WTC11 (cell line): ENCODE data around the gene SRCIN1.

Experiments used
- CREM ChIP-seq: sonication (generic); formaldehyde crosslinking; IDR thresholded peaks from 2 replicates; pipeline ENCODE4 v1.8.1; 2022; ENCODE audit warnings: mild to moderate bottlenecking, missing genetic modification reagents, moderate library complexity
- TF ChIP-seq, protein P1 (sequence below): fragments of 200-600 bp; IDR thresholded peaks from 2 replicates; pipeline ENCODE4 v1.8.0; 2022; ENCODE audit warnings: antibody characterized with exemption
- TF ChIP-seq, protein P2 (sequence below): sonication (generic); formaldehyde crosslinking; IDR thresholded peaks from 2 replicates; pipeline ENCODE4 v1.8.1; 2023; ENCODE audit warnings: mild to moderate bottlenecking, missing genetic modification reagents, moderate library complexity
- TF ChIP-seq, protein P3 (sequence below): sonication (generic); formaldehyde crosslinking; IDR thresholded peaks from 2 replicates; pipeline ENCODE4 v1.8.0; 2022; ENCODE audit warnings: missing genetic modification reagents

DNA sequence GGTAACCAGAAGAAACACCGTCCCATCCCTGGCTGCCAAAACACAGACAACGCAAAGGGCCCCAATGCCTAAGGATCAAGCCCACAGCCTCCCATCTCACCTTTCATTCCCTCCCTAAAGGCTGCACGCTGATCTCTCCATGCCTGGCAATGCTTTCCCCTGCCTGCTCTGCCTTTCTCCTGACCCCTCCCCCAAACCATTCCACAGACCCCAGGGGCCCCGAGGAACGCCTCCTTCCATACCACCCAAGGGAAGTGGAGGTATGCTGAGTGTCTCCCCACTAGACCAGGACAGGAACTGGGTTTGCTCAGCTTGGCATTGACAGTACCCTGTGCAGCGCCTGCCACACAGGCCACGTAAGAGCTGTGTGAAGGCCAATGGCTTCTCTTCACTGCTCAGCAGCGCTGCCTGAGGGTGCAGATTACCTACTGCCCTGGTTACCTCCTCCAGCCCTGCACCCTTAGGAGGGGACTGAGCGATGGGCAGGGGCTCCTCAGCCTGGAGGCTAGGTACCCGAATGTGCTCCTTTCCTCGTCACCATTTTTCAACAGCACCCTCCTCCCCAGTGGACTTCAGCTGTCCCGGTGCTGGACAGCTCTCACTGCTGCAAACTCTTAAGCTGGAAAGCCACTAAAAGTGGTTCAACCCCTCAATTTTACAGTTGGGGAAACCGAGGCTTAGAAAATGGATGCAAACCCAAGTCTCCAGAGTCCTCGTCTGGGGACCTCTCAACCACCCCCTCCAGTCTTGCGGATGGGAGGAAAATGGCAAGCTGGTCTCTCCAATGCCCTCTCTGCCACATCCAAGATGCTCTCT is 45.0 kb downstream of the SRCIN1 start:
- TF ChIP-seq, protein P1, sequence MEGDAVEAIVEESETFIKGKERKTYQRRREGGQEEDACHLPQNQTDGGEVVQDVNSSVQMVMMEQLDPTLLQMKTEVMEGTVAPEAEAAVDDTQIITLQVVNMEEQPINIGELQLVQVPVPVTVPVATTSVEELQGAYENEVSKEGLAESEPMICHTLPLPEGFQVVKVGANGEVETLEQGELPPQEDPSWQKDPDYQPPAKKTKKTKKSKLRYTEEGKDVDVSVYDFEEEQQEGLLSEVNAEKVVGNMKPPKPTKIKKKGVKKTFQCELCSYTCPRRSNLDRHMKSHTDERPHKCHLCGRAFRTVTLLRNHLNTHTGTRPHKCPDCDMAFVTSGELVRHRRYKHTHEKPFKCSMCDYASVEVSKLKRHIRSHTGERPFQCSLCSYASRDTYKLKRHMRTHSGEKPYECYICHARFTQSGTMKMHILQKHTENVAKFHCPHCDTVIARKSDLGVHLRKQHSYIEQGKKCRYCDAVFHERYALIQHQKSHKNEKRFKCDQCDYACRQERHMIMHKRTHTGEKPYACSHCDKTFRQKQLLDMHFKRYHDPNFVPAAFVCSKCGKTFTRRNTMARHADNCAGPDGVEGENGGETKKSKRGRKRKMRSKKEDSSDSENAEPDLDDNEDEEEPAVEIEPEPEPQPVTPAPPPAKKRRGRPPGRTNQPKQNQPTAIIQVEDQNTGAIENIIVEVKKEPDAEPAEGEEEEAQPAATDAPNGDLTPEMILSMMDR, result no peak
- TF ChIP-seq, protein P2, sequence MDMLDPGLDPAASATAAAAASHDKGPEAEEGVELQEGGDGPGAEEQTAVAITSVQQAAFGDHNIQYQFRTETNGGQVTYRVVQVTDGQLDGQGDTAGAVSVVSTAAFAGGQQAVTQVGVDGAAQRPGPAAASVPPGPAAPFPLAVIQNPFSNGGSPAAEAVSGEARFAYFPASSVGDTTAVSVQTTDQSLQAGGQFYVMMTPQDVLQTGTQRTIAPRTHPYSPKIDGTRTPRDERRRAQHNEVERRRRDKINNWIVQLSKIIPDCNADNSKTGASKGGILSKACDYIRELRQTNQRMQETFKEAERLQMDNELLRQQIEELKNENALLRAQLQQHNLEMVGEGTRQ (CRISPR knock-in tag), result no peak
- TF ChIP-seq, protein P3, sequence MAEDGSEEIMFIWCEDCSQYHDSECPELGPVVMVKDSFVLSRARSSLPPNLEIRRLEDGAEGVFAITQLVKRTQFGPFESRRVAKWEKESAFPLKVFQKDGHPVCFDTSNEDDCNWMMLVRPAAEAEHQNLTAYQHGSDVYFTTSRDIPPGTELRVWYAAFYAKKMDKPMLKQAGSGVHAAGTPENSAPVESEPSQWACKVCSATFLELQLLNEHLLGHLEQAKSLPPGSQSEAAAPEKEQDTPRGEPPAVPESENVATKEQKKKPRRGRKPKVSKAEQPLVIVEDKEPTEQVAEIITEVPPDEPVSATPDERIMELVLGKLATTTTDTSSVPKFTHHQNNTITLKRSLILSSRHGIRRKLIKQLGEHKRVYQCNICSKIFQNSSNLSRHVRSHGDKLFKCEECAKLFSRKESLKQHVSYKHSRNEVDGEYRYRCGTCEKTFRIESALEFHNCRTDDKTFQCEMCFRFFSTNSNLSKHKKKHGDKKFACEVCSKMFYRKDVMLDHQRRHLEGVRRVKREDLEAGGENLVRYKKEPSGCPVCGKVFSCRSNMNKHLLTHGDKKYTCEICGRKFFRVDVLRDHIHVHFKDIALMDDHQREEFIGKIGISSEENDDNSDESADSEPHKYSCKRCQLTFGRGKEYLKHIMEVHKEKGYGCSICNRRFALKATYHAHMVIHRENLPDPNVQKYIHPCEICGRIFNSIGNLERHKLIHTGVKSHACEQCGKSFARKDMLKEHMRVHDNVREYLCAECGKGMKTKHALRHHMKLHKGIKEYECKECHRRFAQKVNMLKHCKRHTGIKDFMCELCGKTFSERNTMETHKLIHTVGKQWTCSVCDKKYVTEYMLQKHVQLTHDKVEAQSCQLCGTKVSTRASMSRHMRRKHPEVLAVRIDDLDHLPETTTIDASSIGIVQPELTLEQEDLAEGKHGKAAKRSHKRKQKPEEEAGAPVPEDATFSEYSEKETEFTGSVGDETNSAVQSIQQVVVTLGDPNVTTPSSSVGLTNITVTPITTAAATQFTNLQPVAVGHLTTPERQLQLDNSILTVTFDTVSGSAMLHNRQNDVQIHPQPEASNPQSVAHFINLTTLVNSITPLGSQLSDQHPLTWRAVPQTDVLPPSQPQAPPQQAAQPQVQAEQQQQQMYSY, result no peak
- no peak for TF ChIP-seq CREM (CRISPR knock-in tag)
